Fibroblast of skin of right biceps (primary cell): ENCODE results near the gene NOS1.
"Not testable (repeated sequence)": the region's sequence is repeated elsewhere in the genome, so short reads cannot be mapped to it uniquely, and the experiment has no call there.

Source experiments
- DNase-seq: peaks from one replicate; pipeline ENCODE4 v3.0.0-alpha.2; 2013

Gene NOS1

GRCh38 chr12:117255386-117255785, 106.0 kb downstream of the NOS1 start:
- no peak for DNase-seq

GRCh38 chr12:117243488-117243887, 117.9 kb downstream of the NOS1 start:
- DNase-seq: no peak

- DNase-seq: no peak
These were observed 119.7 kb downstream of the NOS1 start for GRCh38 chr12:117241697-117242096.

GRCh38 chr12:117240081-117240755, 121.2 kb downstream of the NOS1 start:
- no peak for DNase-seq

- peak; percentile 57 for DNase-seq
These were observed 124.9 kb downstream of the NOS1 start for GRCh38 chr12:117236456-117237001.

GRCh38 chr12:117235261-117235660, 126.2 kb downstream of the NOS1 start:
- DNase-seq: no peak

GRCh38 chr12:117234441-117234840, 127.0 kb downstream of the NOS1 start:
- DNase-seq: no peak

GRCh38 chr12:117231750-117232149, 129.7 kb downstream of the NOS1 start:
- no peak for DNase-seq

- no peak for DNase-seq
These were observed 133.2 kb downstream of the NOS1 start for GRCh38 chr12:117228239-117228638.

GRCh38 chr12:117227000-117227653, 134.3 kb downstream of the NOS1 start:
- no peak for DNase-seq

GRCh38 chr12:117226505-117226904, 134.9 kb downstream of the NOS1 start:
- no peak for DNase-seq

GRCh38 chr12:117225179-117225578, 136.2 kb downstream of the NOS1 start:
- DNase-seq: no peak

GRCh38 chr12:117220947-117221346, 140.5 kb downstream of the NOS1 start:
- not testable (repeated sequence) for DNase-seq

GRCh38 chr12:117218149-117218548, 143.3 kb downstream of the NOS1 start:
- no peak for DNase-seq

GRCh38 chr12:117216686-117217085, 144.7 kb downstream of the NOS1 start:
- DNase-seq: no peak

GRCh38 chr12:117214797-117215196, 146.6 kb downstream of the NOS1 start:
- no peak for DNase-seq

- no peak for DNase-seq
These were observed 148.1 kb downstream of the NOS1 start for GRCh38 chr12:117213295-117213808.

GRCh38 chr12:117212563-117213190, 148.7 kb downstream of the NOS1 start:
- DNase-seq: peak; percentile 65

GRCh38 chr12:117210266-117210918, 151.0 kb downstream of the NOS1 start:
- no peak for DNase-seq

- no peak for DNase-seq
These were observed 151.8 kb downstream of the NOS1 start for GRCh38 chr12:117209626-117210025.

GRCh38 chr12:117208811-117209455, 152.5 kb downstream of the NOS1 start:
- DNase-seq: no peak

GRCh38 chr12:117208206-117208605, 153.2 kb downstream of the NOS1 start:
- no peak for DNase-seq

- no peak for DNase-seq
These were observed 153.8 kb downstream of the NOS1 start for GRCh38 chr12:117207675-117208074.
